Right renal pelvis (tissue), 4 donors: ENCODE measurements around the gene GTF2H3. TPM values are rescaled to one million over a fixed set of nuclear protein-coding genes. Genes with fewer than 3 reads are reported as not detected.

Experiments used
- DNase-seq, 4 donors: peaks; one replicate each; pipeline ENCODE4 v3.0.0-alpha.2; 2013; ENCODE audit warnings: low read depth in 4 of 4, low spot score in 3 of 4, missing footprints in 1 of 4
- polyA plus RNA-seq, 4 donors: library from polyadenylated mRNA; unstranded; fragments of 120-200 nt; gene quantifications; one replicate each; pipeline ENCODE4 v1.2.1, GENCODE V29; 2013; ENCODE audit not compliant: insufficient read length in 4 of 4

GTF2H3 gene
- polyA plus RNA-seq, 4 donors = 28.4 to 39.6 (median 37.8) TPM

DNA sequence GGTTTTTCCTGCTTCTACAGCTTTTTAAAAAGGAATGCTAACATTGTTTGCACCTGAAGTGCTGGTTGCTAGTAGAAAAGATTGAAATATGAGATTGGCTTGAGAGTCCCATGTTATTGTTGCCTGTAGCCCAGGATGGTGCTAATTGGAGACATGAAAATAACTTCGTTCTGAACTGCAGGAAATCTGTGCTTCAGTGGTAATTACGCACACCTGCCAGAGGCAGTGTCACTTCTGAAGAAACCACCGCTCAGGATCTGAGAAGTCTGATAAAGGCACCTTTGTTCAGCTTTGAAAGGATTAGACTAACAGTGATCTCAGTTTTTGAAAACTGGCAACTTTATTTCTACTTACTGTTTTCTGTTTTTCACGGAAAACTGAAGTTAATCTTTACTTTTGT, 63.0 kb downstream of the GTF2H3 start:
- DNase-seq = no peak

- no peak for DNase-seq
Measured at GRCh38 chr12:123705935-123706334, 72.3 kb downstream of the GTF2H3 start.

GRCh38 chr12:123707466-123707865, 73.8 kb downstream of the GTF2H3 start:
- no peak for DNase-seq

Other genes starting within 250 kb of the GTF2H3 start
- 10 to 100 TPM; 45.6 to 53.9 (median 47.3) TPM for gene KMT5A, start 249.7 kb upstream of the GTF2H3 start, polyA plus RNA-seq
- gene RILPL2, start 197.1 kb upstream of the GTF2H3 start, polyA plus RNA-seq = 1 to 10 TPM; 5.2 to 6.3 (median 5.9) TPM
- gene SNRNP35, start 175.7 kb upstream of the GTF2H3 start, polyA plus RNA-seq = 10 to 100 TPM; 34.5 to 39.2 (median 38.4) TPM
- gene RILPL1, start 100.1 kb upstream of the GTF2H3 start, polyA plus RNA-seq = 10 to 100 TPM; 16.1 to 18.4 (median 17.1) TPM
- gene TMED2, start 49.3 kb upstream of the GTF2H3 start, polyA plus RNA-seq = 100 to 1,000 TPM; 231 to 243 (median 237) TPM
- gene DDX55, start 31.7 kb upstream of the GTF2H3 start, polyA plus RNA-seq = 10 to 100 TPM; 24.7 to 27.8 (median 27.0) TPM
- 10 to 100 TPM; 65.2 to 72.0 (median 67.6) TPM for gene EIF2B1, start 143 bp upstream of the GTF2H3 start, polyA plus RNA-seq
- gene TCTN2, start 37.3 kb downstream of the GTF2H3 start, polyA plus RNA-seq = 10 to 100 TPM; 25.0 to 33.0 (median 28.8) TPM
- 10 to 100 TPM; 17.3 to 20.3 (median 18.7) TPM for gene ATP6V0A2, start 78.5 kb downstream of the GTF2H3 start, polyA plus RNA-seq
- 1 to 10 TPM; 4.5 to 5.5 (median 4.8) TPM for gene DNAH10, start 128.5 kb downstream of the GTF2H3 start, polyA plus RNA-seq